Measurements from ENCODE around the gene SLC4A1AP. TPM values are rescaled to one million over a fixed set of nuclear protein-coding genes. Genes with fewer than 3 reads are reported as not detected.
"Not testable (repeated sequence)": the region's sequence is repeated elsewhere in the genome, so short reads cannot be mapped to it uniquely, and the experiment has no call there.

SLC4A1AP gene
- total RNA-seq, 1 experiment from 2014 or later: 40.0 TPM

DNA sequence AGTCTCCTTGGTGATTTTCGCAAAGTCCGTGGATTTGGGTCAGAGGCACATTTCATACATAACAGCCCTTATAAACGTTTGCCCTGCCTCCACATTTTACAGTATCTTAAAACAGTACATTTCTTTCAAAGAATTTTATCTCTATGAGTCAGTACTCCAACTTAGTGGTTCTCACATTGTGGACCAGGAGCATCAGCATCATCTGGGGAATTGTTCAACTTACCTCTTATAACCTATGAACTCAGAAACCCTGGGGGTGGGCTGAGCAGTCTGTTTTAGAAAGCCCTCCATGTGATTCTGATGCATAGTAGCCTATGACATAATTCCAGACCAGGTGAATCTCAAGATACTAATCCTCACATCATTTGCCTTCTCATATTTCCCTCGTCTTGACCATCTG is 12.6 kb upstream of the SLC4A1AP start:
- DNase-seq (ENCODE audit: low read depth): no peak

DNA sequence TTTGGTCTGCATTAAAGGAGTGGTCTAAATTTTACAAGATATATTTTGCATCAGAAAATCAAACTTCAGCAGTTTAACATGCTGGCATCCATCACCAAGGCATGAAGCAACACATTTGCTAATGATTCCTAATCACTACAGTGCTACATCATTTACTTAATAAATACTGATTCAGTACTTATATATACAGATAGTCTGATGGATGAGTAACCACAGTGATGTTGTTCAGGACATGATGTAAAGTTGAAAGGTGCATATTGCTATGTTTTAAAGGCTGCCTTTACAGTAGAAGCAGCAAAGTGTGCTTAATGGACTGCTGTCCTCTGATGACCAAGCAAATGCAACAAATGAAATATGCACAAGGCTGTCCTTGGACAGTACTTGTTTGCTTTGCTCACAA is 11.3 kb upstream of the SLC4A1AP start:
- DNase-seq (ENCODE audit: low read depth): no peak

DNA sequence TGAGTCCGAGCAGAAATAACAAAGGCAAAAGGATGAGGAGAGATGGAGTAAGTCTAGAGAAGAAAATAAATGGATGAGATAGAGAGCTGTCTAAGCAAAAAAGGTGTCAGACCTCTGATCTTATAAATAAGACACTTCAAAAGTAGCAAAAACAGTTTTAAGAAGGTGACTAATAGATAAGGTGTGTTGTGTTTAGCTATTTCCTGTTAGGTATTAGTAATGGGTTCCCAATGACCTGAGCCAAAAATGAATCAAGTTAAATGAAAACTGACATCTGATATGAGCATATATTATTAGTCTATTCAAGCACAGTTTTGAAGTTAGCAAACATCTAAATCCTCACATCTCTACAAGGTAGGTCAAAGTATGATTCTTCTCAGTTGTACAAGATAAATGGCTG is 10.9 kb upstream of the SLC4A1AP start:
- DNase-seq (ENCODE audit: low read depth): no peak

DNA sequence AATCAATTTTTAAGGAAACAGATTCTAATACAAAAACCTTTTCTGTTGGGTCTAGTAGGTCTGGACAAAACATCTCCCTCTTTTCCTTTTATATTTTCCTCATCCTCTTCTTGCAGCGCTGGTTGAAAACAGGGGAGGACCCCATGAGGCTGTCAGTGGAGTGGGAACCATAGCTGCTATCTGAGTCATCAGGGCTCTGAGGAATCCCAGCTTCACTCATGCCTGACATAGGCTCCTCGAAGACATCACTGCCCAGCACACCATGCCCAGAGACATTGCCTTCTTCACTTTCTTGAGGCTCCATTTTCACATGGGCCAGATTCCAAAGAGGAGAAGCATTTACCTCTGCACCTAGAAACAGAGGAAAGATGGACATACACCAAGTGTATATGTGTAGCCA is 10.3 kb upstream of the SLC4A1AP start:
- DNase-seq (ENCODE audit: low read depth): peak; percentile 14

DNA sequence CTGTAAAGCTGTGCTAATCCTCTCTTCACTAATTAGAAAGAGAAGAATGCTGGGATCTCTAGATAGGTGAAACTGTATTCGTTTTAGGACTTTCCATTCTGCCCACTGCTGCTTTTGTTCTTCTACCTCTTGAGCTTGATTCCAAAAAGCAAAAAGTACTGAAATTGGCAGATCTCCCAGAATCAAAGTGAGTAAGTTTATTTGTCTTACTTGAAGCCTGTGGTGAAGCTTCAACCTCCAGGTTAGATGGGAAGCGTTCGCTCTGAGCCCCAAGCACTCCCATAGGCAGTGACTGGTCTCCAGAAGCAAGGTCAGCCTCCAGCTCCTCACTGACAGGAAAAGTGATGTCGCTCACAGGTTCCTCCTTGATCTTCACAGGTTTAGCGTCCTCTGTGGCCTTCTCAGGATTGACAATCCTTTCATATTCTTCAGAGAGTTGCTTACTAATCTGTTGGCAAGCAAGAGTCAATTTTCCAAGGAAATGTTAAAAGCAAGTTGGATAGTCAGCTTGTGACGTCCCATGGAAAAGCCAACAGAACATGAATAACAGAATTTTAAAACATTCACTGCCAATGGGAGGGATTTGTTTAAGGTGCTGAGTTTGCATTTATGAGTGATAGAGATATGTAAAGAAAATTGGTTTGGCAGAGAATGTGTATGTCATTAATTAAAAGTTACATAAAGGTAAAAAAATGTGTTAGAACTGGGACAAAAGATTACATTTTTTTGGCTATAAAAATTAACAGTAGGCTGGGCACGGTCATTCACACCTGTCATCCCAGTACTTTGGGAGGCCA is 8.3 kb upstream of the SLC4A1AP start:
- peak; percentile 36 for DNase-seq (ENCODE audit: low read depth)

DNA sequence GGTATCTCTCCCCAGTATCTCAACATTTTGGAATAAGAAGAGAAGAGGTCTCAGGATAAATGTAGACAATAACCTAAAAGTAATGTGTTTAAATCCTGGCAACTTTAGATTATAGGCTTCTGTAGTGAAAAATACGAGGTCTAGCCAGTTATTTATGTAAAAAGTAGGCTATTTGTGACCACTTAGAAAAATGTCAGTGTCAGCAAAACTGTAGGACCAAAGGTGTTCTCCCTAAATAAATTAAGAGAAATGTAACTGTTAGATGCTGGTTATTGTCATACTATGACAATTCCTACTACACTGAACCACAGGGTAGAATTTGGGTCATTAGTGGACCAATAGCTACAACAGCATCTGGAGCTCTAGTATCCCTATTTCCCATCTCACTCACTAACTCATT is 2.3 kb upstream of the SLC4A1AP start:
- no peak for DNase-seq (ENCODE audit: low read depth)

DNA sequence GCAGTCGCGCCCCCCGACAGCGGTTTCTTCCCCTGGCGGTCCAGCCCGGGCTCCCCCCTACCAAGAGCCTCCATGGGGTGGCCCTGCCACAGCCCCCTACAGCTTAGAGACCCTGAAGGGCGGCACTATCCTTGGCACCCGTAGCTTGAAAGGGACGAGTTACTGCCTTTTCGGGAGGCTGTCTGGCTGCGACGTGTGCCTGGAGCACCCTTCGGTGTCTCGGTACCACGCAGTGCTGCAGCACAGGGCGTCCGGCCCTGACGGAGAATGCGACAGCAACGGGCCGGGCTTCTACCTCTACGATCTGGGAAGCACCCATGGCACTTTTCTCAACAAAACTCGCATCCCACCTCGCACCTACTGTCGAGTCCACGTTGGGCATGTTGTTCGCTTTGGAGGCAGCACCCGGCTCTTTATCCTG is 475 bp downstream of the SLC4A1AP start:
- DNase-seq (ENCODE audit: low read depth): no peak

DNA sequence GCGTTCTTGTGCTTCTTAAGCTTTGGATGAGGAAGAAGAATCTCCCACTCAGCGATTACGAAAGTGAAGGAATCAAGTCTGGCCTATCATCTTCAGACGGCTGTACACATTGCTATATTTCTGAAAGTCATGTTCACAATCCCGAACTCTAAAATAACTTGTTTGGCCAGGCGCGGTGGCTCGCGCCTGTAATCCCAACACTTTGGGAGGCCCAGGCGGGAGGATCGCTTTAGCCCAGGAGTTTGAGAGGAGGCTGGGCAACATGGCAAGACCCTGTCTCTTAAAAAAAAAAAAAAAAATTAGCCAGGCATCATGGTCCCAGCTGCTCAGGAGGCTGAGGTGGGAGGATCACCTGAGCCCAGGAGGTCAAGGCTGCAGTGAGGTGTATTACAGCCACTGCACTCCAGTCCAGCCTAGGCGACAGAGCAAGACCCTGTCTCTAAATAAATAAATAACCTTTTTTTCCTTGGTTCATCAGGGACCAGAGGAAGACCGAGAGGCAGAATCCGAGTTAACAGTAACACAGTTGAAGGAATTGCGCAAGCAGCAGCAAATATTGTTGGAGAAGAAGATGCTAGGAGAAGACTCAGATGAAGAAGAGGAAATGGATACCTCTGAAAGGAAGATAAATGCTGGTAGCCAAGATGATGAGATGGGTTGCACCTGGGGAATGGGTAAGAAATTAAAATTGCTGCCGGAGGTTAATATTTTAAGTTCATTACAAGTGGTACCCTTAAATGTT is 1.1 kb downstream of the SLC4A1AP start:
- no peak for DNase-seq (ENCODE audit: low read depth)

DNA sequence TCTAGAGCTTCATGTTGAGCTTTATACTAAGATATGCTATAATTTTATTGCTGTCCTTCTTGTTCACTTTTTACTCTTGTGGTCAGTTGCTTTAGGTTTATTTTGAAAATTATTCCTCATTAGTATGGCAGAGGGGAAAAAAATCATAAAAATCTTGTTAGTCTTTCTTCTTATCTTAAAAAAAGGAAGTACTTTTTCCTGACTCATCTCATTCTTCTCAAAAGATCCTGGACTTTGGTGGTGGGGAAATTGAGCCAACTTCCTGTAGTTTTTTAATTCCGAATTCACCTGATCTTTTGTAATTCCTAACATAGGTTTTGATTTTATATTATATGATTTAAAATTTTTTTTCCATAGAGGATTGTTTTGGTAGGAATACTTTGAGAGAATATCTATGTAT is 3.8 kb downstream of the SLC4A1AP start:
- DNase-seq (ENCODE audit: low read depth): no peak

DNA sequence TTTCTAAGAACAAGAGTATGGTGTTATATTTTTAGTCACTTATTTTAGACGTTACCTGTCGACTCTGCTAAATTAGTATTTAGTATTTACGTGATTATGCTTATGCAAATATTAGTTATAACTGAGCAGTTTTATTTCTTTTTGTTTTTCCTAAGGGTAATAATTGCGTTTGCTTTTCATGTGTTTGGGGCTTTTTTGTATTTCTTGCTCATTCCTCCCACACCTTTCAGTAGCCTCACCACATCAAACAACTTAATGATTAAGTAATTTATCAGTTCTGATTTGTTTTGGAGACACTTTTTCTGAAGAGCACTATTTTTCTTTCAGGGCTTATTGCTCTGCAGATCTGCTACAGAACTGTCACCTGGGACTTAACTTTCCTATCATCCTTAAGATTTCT is 7.5 kb downstream of the SLC4A1AP start:
- DNase-seq (ENCODE audit: low read depth): no peak

DNA sequence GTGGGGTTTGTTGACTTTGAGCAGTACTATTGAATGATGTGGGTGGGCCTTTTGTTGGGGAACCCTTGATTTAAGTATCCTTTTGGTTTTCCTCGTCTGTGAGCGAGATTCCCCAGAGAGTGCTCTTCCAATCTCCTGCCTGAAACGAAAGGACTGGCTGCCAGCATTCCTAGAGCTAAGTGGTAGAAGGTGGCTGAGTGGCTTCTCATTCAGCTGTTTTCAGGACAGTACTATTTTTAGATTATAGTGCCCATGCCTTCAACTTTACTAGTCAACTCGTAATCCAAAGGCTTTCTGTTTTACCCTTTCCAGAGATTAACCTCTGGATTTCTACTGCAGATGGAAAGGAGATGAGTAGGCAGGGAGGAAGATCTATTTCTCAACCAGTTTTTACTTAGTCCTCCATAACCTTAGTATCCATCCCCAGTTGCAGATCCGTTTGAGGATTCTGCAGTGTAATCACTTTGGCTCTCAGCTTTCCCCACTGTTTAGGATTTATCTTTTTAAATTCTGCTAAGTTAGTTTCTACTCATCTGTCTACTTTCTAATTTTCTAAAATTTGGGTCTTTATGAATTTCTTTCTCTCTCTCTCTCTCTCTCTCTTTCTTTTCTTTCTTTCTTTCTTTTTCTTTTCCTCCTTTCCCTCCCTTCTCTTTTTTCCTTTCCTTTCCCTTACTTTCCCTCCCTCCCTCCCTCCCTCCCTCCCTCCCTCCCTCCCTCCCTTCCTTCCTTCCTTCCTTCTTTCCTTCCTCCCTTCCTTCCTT is 9.2 kb downstream of the SLC4A1AP start:
- no peak for DNase-seq (ENCODE audit: low read depth)

DNA sequence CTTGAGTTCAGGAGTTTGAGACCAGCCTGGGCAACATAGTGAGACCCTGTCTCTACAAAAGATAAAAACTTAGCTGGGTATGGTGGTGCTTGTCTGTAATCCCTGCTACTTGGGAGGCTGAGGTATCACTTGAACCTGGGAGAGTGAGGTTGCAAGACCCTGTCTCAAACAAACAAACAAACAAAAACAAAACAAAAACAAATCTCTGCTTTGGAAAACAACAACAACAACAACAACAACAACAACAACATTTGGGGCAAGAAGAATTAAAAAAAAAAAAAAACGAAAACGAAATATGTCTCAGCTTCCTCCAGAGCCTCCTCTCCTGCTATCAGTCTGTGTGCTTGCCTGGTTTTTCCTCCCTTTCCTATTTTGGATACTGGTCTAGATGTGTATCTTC is 16.9 kb downstream of the SLC4A1AP start:
- DNase-seq (ENCODE audit: low read depth): no peak

DNA sequence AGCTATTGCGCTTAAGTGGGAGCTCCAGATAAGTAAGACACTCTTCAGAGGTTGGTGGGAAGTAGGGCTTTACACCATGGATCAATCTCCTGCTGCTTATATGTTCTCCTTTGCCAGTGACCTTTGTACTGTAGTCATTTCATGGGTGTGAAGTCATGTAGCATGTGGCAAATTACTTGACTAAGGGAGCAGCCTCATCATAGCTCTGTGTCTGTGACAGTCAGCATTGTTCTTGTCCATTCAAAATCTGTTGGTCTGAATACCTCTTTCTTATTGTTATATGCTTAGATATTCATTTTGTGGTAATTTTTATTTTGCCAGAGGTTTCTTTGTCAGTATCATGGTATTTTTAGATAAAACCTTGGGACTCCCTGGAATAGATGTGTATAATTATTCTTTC is 18.2 kb downstream of the SLC4A1AP start:
- peak; percentile 32 for DNase-seq (ENCODE audit: low read depth)

DNA sequence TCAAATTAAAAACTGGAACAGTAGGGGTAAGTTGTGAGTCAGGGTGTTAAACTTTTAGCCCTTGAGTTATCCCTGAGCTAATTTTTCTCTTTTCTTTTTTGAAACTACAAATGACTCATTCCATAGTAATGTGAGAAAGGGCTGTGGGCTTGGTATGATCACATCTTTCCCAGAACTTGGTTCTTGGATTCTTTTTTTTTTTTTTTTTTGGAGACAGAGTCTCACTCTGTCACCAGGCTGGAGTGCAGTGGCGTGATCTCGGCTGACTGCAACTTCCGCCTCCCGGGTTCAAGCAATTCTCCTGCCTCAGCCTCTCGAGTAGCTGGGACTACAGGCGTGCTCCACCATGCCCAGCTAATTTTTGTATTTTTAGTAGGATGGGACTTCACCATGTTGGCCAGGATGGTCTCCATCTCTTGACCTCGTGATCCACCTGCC is 18.7 kb downstream of the SLC4A1AP start:
- peak; percentile 91 for DNase-seq (ENCODE audit: low read depth)

DNA sequence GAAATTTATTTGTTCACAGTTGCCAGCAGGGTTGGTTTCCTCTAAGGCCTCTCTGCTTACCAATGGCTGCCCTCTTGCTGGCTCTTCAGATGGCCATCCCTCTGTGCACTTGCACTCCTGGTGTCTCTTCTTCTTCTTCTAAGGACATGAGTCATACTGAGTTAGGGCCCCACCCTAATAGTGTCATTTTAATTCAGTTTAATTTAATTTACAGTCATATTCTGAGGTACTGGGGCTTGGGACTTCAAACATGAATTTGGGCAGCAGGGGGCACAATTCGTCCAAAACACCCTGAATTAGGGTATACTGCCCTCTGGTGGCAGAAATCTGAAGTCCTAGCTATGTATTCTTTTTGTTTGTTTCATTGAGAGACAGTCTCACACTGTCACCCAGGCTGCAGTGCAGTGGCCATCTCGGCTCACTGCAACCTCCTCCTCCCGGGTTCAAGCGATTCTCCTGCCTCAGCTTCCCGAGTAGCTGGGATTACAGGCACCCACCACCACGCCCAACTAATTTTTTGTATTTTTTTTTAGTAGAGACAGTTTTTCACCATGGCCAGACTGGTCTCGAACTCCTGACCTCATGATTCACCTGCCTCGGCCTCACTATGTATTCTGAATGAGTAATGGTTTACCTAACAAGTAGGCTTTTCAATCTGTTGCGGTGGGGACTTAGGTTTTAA is 19.8 kb downstream of the SLC4A1AP start:
- peak; percentile 89 for DNase-seq (ENCODE audit: low read depth)

DNA sequence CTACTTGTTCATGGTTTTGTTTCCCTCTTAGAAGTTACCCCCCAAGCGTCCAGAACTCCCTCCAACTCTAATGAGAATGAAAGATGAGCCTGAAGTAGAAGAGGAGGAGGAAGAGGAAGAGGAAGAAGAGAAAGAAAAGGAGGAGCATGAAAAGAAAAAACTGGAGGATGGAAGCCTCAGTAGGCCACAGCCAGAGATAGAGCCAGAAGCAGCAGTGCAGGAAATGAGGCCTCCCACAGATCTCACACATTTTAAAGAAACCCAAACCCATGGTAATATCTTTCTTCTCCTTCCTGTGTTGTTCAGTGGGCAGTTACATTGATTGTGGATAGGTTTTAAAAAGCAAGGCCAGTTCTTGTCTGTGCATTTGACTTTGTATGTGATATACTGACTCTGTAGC is 21.3 kb downstream of the SLC4A1AP start:
- DNase-seq (ENCODE audit: low read depth): not testable (repeated sequence)

DNA sequence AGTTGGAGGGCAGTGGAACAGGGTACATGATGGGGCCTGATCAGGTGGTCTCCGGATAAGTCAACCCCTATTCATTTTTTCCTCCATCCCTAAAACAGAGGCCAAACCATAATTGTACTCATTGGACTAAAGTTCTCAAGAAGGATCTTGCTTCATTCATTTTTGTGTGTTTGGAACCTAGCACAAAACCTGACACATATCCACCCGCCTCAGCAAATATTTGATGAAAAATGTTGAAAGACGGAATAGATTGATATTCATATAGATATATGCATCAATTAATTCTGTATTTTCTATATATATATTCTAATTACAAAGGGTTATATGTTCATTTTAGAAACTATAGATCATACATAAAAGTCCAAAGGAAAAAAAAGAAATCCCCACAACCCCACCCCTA is 21.9 kb downstream of the SLC4A1AP start:
- no peak for DNase-seq (ENCODE audit: low read depth)

DNA sequence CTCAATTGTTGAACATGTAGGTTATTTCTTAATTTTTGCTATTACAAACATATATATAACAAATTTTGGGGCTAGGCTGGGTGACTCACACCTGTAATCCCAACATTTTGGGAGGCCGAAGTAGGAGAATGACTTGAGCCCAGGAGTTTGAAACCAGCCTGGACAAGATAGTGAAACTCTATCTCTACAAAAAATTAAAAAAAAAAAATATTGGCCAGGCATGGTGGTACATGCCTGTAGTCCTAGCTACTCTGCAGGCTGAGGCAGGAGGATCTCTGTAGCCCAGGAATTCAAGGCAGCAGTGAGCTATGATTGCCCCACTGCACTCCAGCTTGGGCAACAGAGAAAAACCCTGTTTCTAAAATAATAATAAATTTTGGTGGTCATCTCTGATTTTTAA is 23.5 kb downstream of the SLC4A1AP start:
- no peak for DNase-seq (ENCODE audit: low read depth)

DNA sequence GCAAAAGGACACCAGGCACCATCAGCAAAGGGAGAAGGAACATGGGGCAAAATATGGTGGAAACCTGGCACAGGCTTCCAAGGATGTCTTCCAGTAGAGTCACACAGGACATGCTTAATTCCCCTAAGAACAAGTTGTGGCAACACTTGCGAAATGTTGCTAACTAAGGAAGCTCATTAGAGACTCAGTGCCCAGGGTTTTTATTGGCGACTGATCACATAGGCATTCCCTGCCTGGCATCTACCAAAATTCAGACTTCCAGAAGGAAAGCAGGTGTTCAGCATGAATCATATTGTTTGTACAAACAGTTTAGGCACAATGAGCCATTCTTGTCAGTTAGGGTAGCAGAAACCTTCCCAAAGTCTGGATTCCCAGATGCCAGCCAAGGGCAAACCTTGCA is 25.7 kb downstream of the SLC4A1AP start:
- DNase-seq (ENCODE audit: low read depth): no peak

DNA sequence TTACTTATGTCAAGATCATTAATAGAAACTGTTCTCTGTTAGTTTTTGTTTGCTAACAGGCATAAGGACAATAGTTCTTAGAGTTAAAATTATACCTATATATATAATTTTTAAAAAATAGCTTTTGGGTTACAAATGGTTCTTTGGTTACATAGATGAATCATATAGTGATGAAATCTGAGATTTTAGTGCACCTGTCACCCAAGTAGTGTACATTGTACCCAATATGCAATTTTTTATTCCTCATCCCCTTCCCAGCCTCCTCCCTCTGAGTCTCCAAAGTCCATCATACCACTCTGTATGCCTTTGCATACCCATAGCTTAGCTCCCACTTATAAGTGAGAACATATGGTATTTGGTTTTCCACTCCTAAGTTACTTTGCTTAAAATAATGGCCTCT is 26.4 kb downstream of the SLC4A1AP start:
- DNase-seq (ENCODE audit: low read depth): no peak

DNA sequence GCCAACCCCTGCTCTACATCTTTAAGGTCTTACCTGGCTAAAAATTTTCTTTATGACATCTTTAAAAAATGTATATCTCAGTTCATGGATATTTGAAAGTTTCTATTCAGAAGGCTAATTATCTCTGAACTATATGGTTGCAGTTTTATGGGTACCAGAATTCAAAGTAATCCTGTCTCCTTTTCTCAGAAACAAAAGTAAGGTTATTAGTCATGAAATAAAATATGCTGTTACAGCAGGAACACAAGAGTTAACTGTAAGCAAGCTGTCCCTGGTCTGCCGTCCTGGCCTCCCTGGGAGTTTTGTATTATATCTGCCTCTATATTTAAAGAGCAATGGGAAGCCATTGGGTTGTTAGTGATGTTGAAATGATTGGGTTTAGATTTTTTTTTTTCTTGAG is 34.0 kb downstream of the SLC4A1AP start:
- DNase-seq (ENCODE audit: low read depth): no peak

DNA sequence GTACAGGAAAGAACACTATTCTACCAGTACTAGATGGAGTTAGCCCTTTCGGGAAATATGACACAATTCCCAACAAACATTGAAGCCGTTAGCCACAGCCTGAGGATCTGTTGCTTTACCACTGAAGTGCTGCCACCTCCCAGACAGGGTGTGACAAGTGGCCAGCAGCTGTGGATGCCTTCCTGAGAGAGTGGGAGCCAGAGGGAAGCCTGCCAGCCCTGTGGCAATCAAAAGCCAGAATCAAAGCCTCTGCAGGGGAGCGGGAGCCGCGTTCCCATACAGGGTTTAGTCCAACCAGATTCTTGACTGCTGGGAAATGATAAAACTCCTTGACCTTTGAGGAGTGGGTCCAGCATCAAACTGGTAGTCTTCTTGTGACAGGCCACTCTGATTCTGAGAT is 38.0 kb downstream of the SLC4A1AP start:
- peak; percentile 95 for DNase-seq (ENCODE audit: low read depth)

All from RPMI7951 (cell line).